Measurements from ENCODE around the gene PTPN20. TPM values are rescaled to one million over a fixed set of nuclear protein-coding genes. Genes with fewer than 3 reads are reported as not detected.

Gene PTPN20
- total RNA-seq, 1 experiment from 2014 or later = not detected

- Mint-ChIP-seq H3K27me3 (ENCODE audit: low read depth) (no peaks in the 10 kb centered on the region; the same call in 1 of the 2 replicates), H3K9me3 (peaks cover 3 to 8% of the 10 kb centered on the region in 2 experiments; a peak in 3 of 5 replicates), H3K27ac (no peak overlapping the region), H3K36me3 (ENCODE audit: insufficient read depth in 1 of 3, low read depth in 3 of 3) (peaks cover 0 to 4% (median 2%) of the 10 kb centered on the region in 3 experiments; a peak in 1 of 7 replicates), H3K4me3 (no peak overlapping the region), H3K4me1 (peaks cover 5 to 6% of the 10 kb centered on the region in 2 experiments; a peak in 3 of 4 replicates)
- H4K20me1 ChIP-seq (ENCODE audit: control insufficient read depth, insufficient read depth, insufficient read length) = no peaks in the 10 kb centered on the region
- H4K5ac ChIP-seq (ENCODE audit: insufficient read length, low read depth, low read length) = no peak overlapping the region
- TF ChIP-seq, protein P1, sequence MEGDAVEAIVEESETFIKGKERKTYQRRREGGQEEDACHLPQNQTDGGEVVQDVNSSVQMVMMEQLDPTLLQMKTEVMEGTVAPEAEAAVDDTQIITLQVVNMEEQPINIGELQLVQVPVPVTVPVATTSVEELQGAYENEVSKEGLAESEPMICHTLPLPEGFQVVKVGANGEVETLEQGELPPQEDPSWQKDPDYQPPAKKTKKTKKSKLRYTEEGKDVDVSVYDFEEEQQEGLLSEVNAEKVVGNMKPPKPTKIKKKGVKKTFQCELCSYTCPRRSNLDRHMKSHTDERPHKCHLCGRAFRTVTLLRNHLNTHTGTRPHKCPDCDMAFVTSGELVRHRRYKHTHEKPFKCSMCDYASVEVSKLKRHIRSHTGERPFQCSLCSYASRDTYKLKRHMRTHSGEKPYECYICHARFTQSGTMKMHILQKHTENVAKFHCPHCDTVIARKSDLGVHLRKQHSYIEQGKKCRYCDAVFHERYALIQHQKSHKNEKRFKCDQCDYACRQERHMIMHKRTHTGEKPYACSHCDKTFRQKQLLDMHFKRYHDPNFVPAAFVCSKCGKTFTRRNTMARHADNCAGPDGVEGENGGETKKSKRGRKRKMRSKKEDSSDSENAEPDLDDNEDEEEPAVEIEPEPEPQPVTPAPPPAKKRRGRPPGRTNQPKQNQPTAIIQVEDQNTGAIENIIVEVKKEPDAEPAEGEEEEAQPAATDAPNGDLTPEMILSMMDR (conservative IDR thresholded peaks at IDR 0.05) = no peak
- H4K91ac ChIP-seq (ENCODE audit: insufficient read length, low read depth, low read length) = no peak overlapping the region
- no peak overlapping the region for H3K18ac ChIP-seq (ENCODE audit: insufficient read length, low read depth, low read length)
- H3K9ac ChIP-seq (ENCODE audit: extremely low read depth, insufficient read length, low read length) = no peak overlapping the region
- H3K14ac ChIP-seq (ENCODE audit: insufficient read depth, low read length) = no peak overlapping the region
- no peaks in the 10 kb centered on the region for H3K27me3 ChIP-seq (ENCODE audit: insufficient read depth, low read length)
- H2BK20ac ChIP-seq (ENCODE audit: low read depth, low read length, poor library complexity, severe bottlenecking) = no peak overlapping the region
- no peak overlapping the region for H2BK15ac ChIP-seq (ENCODE audit: low read depth, low read length)
- no peak overlapping the region for H2BK5ac ChIP-seq (ENCODE audit: insufficient read length, low read length)
- H2AFZ ChIP-seq (ENCODE audit: low read length) = no peak overlapping the region
- H3K4ac ChIP-seq (ENCODE audit: low read depth, low read length) = no peak overlapping the region
- no peak overlapping the region for H2AK5ac ChIP-seq (ENCODE audit: insufficient read length, low read length)
- no peak overlapping the region for H2BK120ac ChIP-seq (ENCODE audit: low read depth, low read length, poor library complexity, severe bottlenecking)
- DNase-seq = no peak
- H3K23me2 ChIP-seq (ENCODE audit: insufficient read length, low read depth, low read length, poor library complexity, severe bottlenecking) = no peaks in the 10 kb centered on the region
- H2BK12ac ChIP-seq (ENCODE audit: insufficient read length, low read depth, low read length) = no peak overlapping the region
- H3K79me1 ChIP-seq (ENCODE audit: insufficient read depth, low read depth, low read length, poor library complexity, severe bottlenecking) = no peaks in the 10 kb centered on the region
- no peaks in the 10 kb centered on the region for H3K79me2 ChIP-seq (ENCODE audit: insufficient read depth, low read length)
- H3K56ac ChIP-seq (ENCODE audit: insufficient read length, low read depth, low read length) = no peak overlapping the region
- H3K27ac ChIP-seq (ENCODE audit: insufficient read length, low read depth, low read length) = no peak overlapping the region
- no CpG with 5 or more reads among the region's 3 CpGs for WGBS (ENCODE audit: extremely low coverage, insufficient read length, low lambda C conversion rate)
- no peaks in the 10 kb centered on the region for H3K9me3 ChIP-seq (ENCODE audit: control insufficient read depth, low read depth, low read length)
- H3K4me2 ChIP-seq (ENCODE audit: insufficient read depth, insufficient read length, low read length) = no peak overlapping the region
- no peak overlapping the region for H3K23ac ChIP-seq (ENCODE audit: insufficient read length, low read depth, low read length)
- no peak overlapping the region for H4K8ac ChIP-seq (replicated peaks; ENCODE audit: insufficient read length, low read depth, low read length)
- H3T11ph ChIP-seq (ENCODE audit: low read length) = no peak overlapping the region
- H3K4me1 ChIP-seq (ENCODE audit: insufficient read depth, low read length) = no peaks in the 10 kb centered on the region
Measured at GRCh38 chr10:46999217-46999616, 88.0 kb downstream of the PTPN20 start.

Data from H9 (cell line).